Caco-2 (cell line): ENCODE results near the gene ABCC5. TPM values are rescaled to one million over a fixed set of nuclear protein-coding genes. Genes with fewer than 3 reads are reported as not detected.

Source experiments
- BruUV-seq: library from RNA; stranded (reverse); fragments of 400-500 nt; replicated peaks from 2 replicates; lab custom pipeline; 2021; lab: Mats Ljungman, UMichigan
- CTCF ChIA-PET: fragments of 300-600 bp; sonication (Branson Sonifier 250); formaldehyde crosslinking; loops from one replicate; lab custom pipeline; 2022; ENCODE audit warnings: antibody characterized with exemption; lab: Charles Lee
- POLR2A ChIA-PET: fragments of 300-600 bp; sonication (Branson Sonifier 250); formaldehyde crosslinking; loops from one replicate; lab custom pipeline; 2022; ENCODE audit warnings: antibody characterized with exemption; lab: Charles Lee
- DNase-seq, 2 experiments: peaks; one replicate each; pipeline versions ENCODE4 v3.0.0 to v3.0.0-alpha.2; 2020 to 2022
- H3K27me3 ChIP-seq: replicated peaks from 2 replicates; pipeline ENCODE4 v1.6.0; 2011; ENCODE audit warnings: low read length; ENCODE audit not compliant: control insufficient read depth, insufficient read depth
- H3K36me3 ChIP-seq: 2 replicates; pipeline ENCODE4 v1.5.1; 2011; ENCODE audit warnings: low read length; ENCODE audit not compliant: control insufficient read depth, insufficient read depth
- H3K4me1 ChIP-seq: fragments of 250-450 bp; sonication (Bioruptor Pico); 2 replicates; pipeline ENCODE4 v1.5.1; 2020; ENCODE audit warnings: mild to moderate bottlenecking
- H3K4me3 ChIP-seq: 2 replicates; pipeline ENCODE4 v1.5.1; 2011; ENCODE audit warnings: low read depth, mild to moderate bottlenecking, control low read depth, low read length
- H3K9me3 ChIP-seq: fragments of 250-450 bp; sonication (Bioruptor Pico); 2 replicates; pipeline ENCODE4 v1.5.1; 2020; ENCODE audit warnings: mild to moderate bottlenecking, moderate library complexity
- H3K27ac Mint-ChIP-seq: one replicate; pipeline ENCODE4 v1.8.0; 2022; ENCODE audit warnings: mixed read lengths; ENCODE audit not compliant: unreplicated experiment
- H3K27me3 Mint-ChIP-seq: one replicate; pipeline ENCODE4 v1.8.0; 2022; ENCODE audit warnings: mixed read lengths; ENCODE audit not compliant: insufficient read depth, unreplicated experiment
- H3K36me3 Mint-ChIP-seq: one replicate; pipeline ENCODE4 v1.8.0; 2022; ENCODE audit warnings: mild to moderate bottlenecking, mixed read lengths; ENCODE audit not compliant: insufficient read depth, unreplicated experiment
- H3K4me1 Mint-ChIP-seq: one replicate; pipeline ENCODE4 v1.8.0; 2022; ENCODE audit warnings: low read depth, mixed read lengths; ENCODE audit not compliant: unreplicated experiment
- H3K4me3 Mint-ChIP-seq: one replicate; pipeline ENCODE4 v1.8.0; 2022; ENCODE audit warnings: mild to moderate bottlenecking, moderate library complexity, mixed read lengths; ENCODE audit not compliant: unreplicated experiment
- H3K9me3 Mint-ChIP-seq: one replicate; pipeline ENCODE4 v1.8.0; 2022; ENCODE audit warnings: mixed read lengths; ENCODE audit not compliant: unreplicated experiment
- intact Hi-C: fragments of 100-400 bp; cut with micrococcal nuclease; formaldehyde crosslinking; loops from one replicate; pipeline ENCODE4 v1.10.0; 2022; ENCODE audit not compliant: unreplicated experiment
- total RNA-seq: library from RNA; stranded (reverse); gene quantifications from 2 replicates; pipeline ENCODE4 v1.2.3, GENCODE V29; 2022
- TF ChIP-seq, protein P1 (sequence below), 2 experiments: fragments of 200-600 bp in 1 of 2; IDR thresholded peaks; 1 replicate in 1 of 2; 2 replicates in 1 of 2; pipeline versions ENCODE4 v1.5.1 to v1.8.0; 2011 to 2022; ENCODE audit warnings: antibody characterized with exemption in 1 of 2, control low read depth in 1 of 2, inconsistent platforms in 1 of 2, low read depth in 1 of 2, low read length in 1 of 2, mild to moderate bottlenecking in 1 of 2, moderate library complexity in 1 of 2; ENCODE audit not compliant: insufficient read depth in 1 of 2, severe bottlenecking in 1 of 2, unreplicated experiment in 1 of 2

The ABCC5 gene
- total RNA-seq, 1 experiment from 2014 or later, result 21.3 TPM

DNA sequence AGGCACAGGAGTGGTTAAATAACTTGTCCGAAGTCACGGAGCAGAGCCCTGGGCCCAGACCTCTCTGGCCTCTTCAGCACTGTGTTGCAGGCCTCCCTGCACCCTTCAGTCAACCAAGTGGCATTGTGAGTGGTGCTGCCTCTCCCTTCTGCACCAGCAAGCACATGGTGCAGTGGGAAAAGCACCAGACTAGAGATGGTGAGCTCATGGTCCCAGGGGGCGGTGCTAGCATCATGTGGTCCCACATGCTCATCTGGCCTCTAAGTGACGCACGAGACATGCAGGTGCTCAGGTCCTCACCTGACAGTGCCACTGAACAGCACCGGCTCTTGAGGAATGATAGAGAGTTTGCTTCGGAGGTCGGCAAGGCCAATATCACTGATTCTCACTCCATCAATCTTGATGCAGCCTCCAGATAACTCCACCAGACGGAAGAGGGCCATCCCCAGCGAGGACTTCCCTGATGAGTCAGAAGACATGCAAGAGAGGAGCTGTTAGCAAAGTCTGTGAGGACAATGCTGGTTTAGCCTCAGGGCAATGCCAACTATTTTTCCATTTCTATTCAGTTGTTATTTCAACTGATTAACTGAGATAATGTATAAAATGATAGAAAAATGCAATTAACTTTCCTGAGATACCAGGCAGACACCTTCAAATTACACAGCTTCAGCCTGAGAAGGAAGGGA is 79.9 kb downstream of the ABCC5 start:
- TF ChIP-seq, protein P1, sequence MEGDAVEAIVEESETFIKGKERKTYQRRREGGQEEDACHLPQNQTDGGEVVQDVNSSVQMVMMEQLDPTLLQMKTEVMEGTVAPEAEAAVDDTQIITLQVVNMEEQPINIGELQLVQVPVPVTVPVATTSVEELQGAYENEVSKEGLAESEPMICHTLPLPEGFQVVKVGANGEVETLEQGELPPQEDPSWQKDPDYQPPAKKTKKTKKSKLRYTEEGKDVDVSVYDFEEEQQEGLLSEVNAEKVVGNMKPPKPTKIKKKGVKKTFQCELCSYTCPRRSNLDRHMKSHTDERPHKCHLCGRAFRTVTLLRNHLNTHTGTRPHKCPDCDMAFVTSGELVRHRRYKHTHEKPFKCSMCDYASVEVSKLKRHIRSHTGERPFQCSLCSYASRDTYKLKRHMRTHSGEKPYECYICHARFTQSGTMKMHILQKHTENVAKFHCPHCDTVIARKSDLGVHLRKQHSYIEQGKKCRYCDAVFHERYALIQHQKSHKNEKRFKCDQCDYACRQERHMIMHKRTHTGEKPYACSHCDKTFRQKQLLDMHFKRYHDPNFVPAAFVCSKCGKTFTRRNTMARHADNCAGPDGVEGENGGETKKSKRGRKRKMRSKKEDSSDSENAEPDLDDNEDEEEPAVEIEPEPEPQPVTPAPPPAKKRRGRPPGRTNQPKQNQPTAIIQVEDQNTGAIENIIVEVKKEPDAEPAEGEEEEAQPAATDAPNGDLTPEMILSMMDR (IDR thresholded peaks at IDR 0.05; ENCODE audit: insufficient read depth in 1 of 2, low read depth in 1 of 2, low read length in 1 of 2, severe bottlenecking in 1 of 2, unreplicated experiment in 1 of 2), result no peak
- H3K36me3 ChIP-seq, result no peaks in the 10 kb centered on the region
- ChIA-PET POLR2A (no interaction called here), CTCF (no interaction called here)
- intact Hi-C loops, result no loop called here
- Mint-ChIP-seq H3K4me1 (no peaks in the 10 kb centered on the region), H3K27me3 (no peaks in the 10 kb centered on the region), H3K27ac (no peak overlapping the region), H3K36me3 (peaks cover 22% of the 10 kb centered on the region), H3K4me3 (no peak overlapping the region), H3K9me3 (no peaks in the 10 kb centered on the region)
- BruUV-seq, result no TSS peak
- no peaks in the 10 kb centered on the region for H3K27me3 ChIP-seq
- no peak for DNase-seq
- H3K4me3 ChIP-seq, result no peak overlapping the region
- H3K9me3 ChIP-seq, result no peaks in the 10 kb centered on the region
- no peaks in the 10 kb centered on the region for H3K4me1 ChIP-seq

GRCh38 chr3:183933160-183933559 is 84.5 kb downstream of the ABCC5 start:
- DNase-seq, result no peak
- Mint-ChIP-seq H3K27ac (no peak overlapping the region), H3K27me3 (no peaks in the 10 kb centered on the region), H3K9me3 (no peaks in the 10 kb centered on the region), H3K4me3 (no peak overlapping the region), H3K36me3 (peaks cover 17% of the 10 kb centered on the region), H3K4me1 (peaks cover 8% of the 10 kb centered on the region)
- ChIA-PET POLR2A (no interaction called here), CTCF (no interaction called here)
- no peaks in the 10 kb centered on the region for H3K27me3 ChIP-seq
- H3K4me1 ChIP-seq, result peaks cover 13% of the 10 kb centered on the region
- no peak overlapping the region for H3K4me3 ChIP-seq
- H3K9me3 ChIP-seq, result no peaks in the 10 kb centered on the region
- TF ChIP-seq, protein P1 (IDR thresholded peaks at IDR 0.05; ENCODE audit: insufficient read depth in 1 of 2, low read depth in 1 of 2, low read length in 1 of 2, severe bottlenecking in 1 of 2, unreplicated experiment in 1 of 2), result no peak
- intact Hi-C loops, result no loop called here
- no TSS peak for BruUV-seq
- H3K36me3 ChIP-seq, result no peaks in the 10 kb centered on the region; the same call in 1 of the 2 replicates

GRCh38 chr3:183931881-183932280 is 85.8 kb downstream of the ABCC5 start:
- intact Hi-C loops, result no loop called here
- Mint-ChIP-seq H3K27me3 (no peaks in the 10 kb centered on the region), H3K36me3 (peaks cover 17% of the 10 kb centered on the region), H3K4me1 (peaks cover 8% of the 10 kb centered on the region), H3K9me3 (no peaks in the 10 kb centered on the region), H3K27ac (no peak overlapping the region), H3K4me3 (no peak overlapping the region)
- H3K36me3 ChIP-seq, result no peaks in the 10 kb centered on the region; the same call in 1 of the 2 replicates
- H3K4me1 ChIP-seq, result peaks cover 13% of the 10 kb centered on the region
- CTCF ChIA-PET, result no interaction called here
- no TSS peak for BruUV-seq
- TF ChIP-seq, protein P1 (IDR thresholded peaks at IDR 0.05; ENCODE audit: insufficient read depth in 1 of 2, low read depth in 1 of 2, low read length in 1 of 2, severe bottlenecking in 1 of 2, unreplicated experiment in 1 of 2), result no peak
- H3K9me3 ChIP-seq, result no peaks in the 10 kb centered on the region
- no peak overlapping the region for H3K4me3 ChIP-seq
- no peaks in the 10 kb centered on the region for H3K27me3 ChIP-seq
- POLR2A ChIA-PET, result no interaction called here
- no peak for DNase-seq
